ENCODE results near the gene POLA2.

POLA2 gene

GRCh38 chr11:65287601-65288000, 25.8 kb downstream of the POLA2 start:
- no peak for DNase-seq (ENCODE audit: low read depth)

- no peak for DNase-seq (ENCODE audit: low read depth)
Measured at GRCh38 chr11:65288706-65289536, 27.2 kb downstream of the POLA2 start.

- no peak for DNase-seq (ENCODE audit: low read depth)
Measured at GRCh38 chr11:65290448-65291165, 28.8 kb downstream of the POLA2 start.

- DNase-seq (ENCODE audit: low read depth) = no peak
Measured at GRCh38 chr11:65291613-65292012, 29.9 kb downstream of the POLA2 start.

GRCh38 chr11:65292890-65293289, 31.1 kb downstream of the POLA2 start:
- no peak for DNase-seq (ENCODE audit: low read depth)

- DNase-seq (ENCODE audit: low read depth) = no peak
Measured at GRCh38 chr11:65293909-65294381, 32.2 kb downstream of the POLA2 start.

- no peak for DNase-seq (ENCODE audit: low read depth)
Measured at GRCh38 chr11:65295001-65295400, 33.2 kb downstream of the POLA2 start.

GRCh38 chr11:65295571-65296341, 34.0 kb downstream of the POLA2 start:
- no peak for DNase-seq (ENCODE audit: low read depth)

GRCh38 chr11:65297026-65297672, 35.4 kb downstream of the POLA2 start:
- DNase-seq (ENCODE audit: low read depth) = no peak

- DNase-seq (ENCODE audit: low read depth) = no peak
Measured at GRCh38 chr11:65298131-65298535, 36.4 kb downstream of the POLA2 start.

- no peak for DNase-seq (ENCODE audit: low read depth)
Measured at GRCh38 chr11:65298655-65299179, 37.0 kb downstream of the POLA2 start.

- no peak for DNase-seq (ENCODE audit: low read depth)
Measured at GRCh38 chr11:65300621-65301275, 39.0 kb downstream of the POLA2 start.

- DNase-seq (ENCODE audit: low read depth) = no peak
Measured at GRCh38 chr11:65301491-65302329, 39.9 kb downstream of the POLA2 start.

GRCh38 chr11:65303555-65303954, 41.8 kb downstream of the POLA2 start:
- no peak for DNase-seq (ENCODE audit: low read depth)

GRCh38 chr11:65304110-65304509, 42.3 kb downstream of the POLA2 start:
- DNase-seq (ENCODE audit: low read depth) = no peak

GRCh38 chr11:65304613-65305012, 42.9 kb downstream of the POLA2 start:
- DNase-seq (ENCODE audit: low read depth) = no peak

- no peak for DNase-seq (ENCODE audit: low read depth)
Measured at GRCh38 chr11:65305501-65306268, 43.9 kb downstream of the POLA2 start.

- no peak for DNase-seq (ENCODE audit: low read depth)
Measured at GRCh38 chr11:65307298-65308229, 45.8 kb downstream of the POLA2 start.

Data from activated gamma-delta T cell treated with anti-CD3 and anti-CD28 coated beads, Interleukin-2, amount 50 U/mL, for 16 hours (primary cell).